ENCODE data around the gene SNCB. TPM values are rescaled to one million over a fixed set of nuclear protein-coding genes. Genes with fewer than 3 reads are reported as not detected.

The SNCB gene
- total and polyA plus RNA-seq, 2 of the 4 experiments (the other 2 are of a cell fraction) = 0.41 TPM; not detected in 1

- CTCF ChIA-PET = no interaction called here
- Histone ChIP-seq H3K4me1 (ENCODE audit: control insufficient read depth, insufficient read depth, low read length) (peaks cover 3% of the 10 kb centered on the region; the same call in 1 of the 2 replicates), H3K4me2 (ENCODE audit: low read depth, low read length) (no peak overlapping the region), H2AK9ac (replicated peaks; ENCODE audit: low read depth, low read length, poor library complexity) (no peak overlapping the region), H3K9me1 (ENCODE audit: insufficient read depth, low read length) (peaks cover 20% of the 10 kb centered on the region), H3K27me3 (ENCODE audit: control insufficient read depth, insufficient read depth, low read length) (no peaks in the 10 kb centered on the region), H2BK120ac (ENCODE audit: low read depth, low read length) (no peak overlapping the region), H4K5ac (ENCODE audit: low read depth, low read length) (no peak overlapping the region), H3K79me1 (ENCODE audit: low read depth in 1 of 2, low read length in 2 of 2) (peaks cover 4 to 35% of the 10 kb centered on the region in 2 experiments), H3K9me3 (ENCODE audit: control insufficient read depth, insufficient read depth, low read length) (no peaks in the 10 kb centered on the region), H3K56ac (ENCODE audit: extremely low read depth, insufficient read depth, low read length) (no peak overlapping the region), H4K20me1 (ENCODE audit: insufficient read depth, low read length) (peaks cover 21% of the 10 kb centered on the region), H3K27ac (ENCODE audit: insufficient read depth, low read length) (no peak overlapping the region), H3K36me3 (ENCODE audit: control insufficient read depth, insufficient read depth, low read length) (no peaks in the 10 kb centered on the region), H4K91ac (ENCODE audit: insufficient read depth, low read depth, low read length) (no peak overlapping the region), H3K18ac (ENCODE audit: low read depth, low read length) (no peak overlapping the region), H3K9ac (ENCODE audit: low read depth, low read length) (no peak overlapping the region), H2BK5ac (ENCODE audit: low read depth, low read length, poor library complexity, severe bottlenecking) (no peak overlapping the region), H3K4ac (ENCODE audit: low read depth, low read length) (no peak overlapping the region), H2BK20ac (ENCODE audit: low read depth, low read length) (no peak overlapping the region), H3K4me3 (ENCODE audit: insufficient read depth, low read depth, low read length) (no peak overlapping the region), H2BK15ac (ENCODE audit: low read depth, low read length) (no peak overlapping the region), H4K8ac (ENCODE audit: low read depth in 2 of 2, low read length in 2 of 2) (no peak overlapping the region), H2AK5ac (ENCODE audit: low read depth, low read length) (no peak overlapping the region), H3K23ac (ENCODE audit: low read depth, low read length) (no peak overlapping the region), H3K14ac (replicated peaks; ENCODE audit: low read depth, low read length) (no peak overlapping the region), H2AFZ (replicated peaks; ENCODE audit: low read length, poor library complexity) (no peak overlapping the region)
- POLR2A ChIA-PET (ENCODE audit: unreplicated experiment) = no interaction called here
- dilution Hi-C loops (cut with HindIII; ENCODE audit: low sequenced_read_pairs, unreplicated experiment) (no loop called here), intact Hi-C loops (cut with micrococcal nuclease) (no loop called here), in situ Hi-C loops (cut with MboI; ENCODE audit: low sequenced_read_pairs) (no loop called here)
- WGBS, 2 experiments (ENCODE audit: extremely low coverage in 2 of 2, insufficient read length in 1 of 2) = 100% methylated on average over 1 of the region's 4 CpGs; no CpG with 5 or more reads in 1 of the 2 experiments
- DNase-seq = no peak
- no TSS peak for BruUV-seq (replicated peaks)
- TF ChIP-seq ELK1 (IDR thresholded peaks at IDR 0.05; ENCODE audit: borderline replicate concordance, low read depth, low read length) = no peak
- no peak for ATAC-seq (ENCODE audit: low read depth)
Observed at GRCh38 chr5:176608142-176608705, 22.1 kb downstream of the SNCB start.

Measured in IMR-90 (cell line).